Naive thymus-derived CD4-positive, alpha-beta T cell (primary cell): ENCODE results near the gene CLSTN2. TPM values are rescaled to one million over a fixed set of nuclear protein-coding genes. Genes with fewer than 3 reads are reported as not detected.

Experiments used
- ATAC-seq: fragments of 150-1000 bp; cut with Tn5 transposase; 2 replicates; pipeline ENCODE4 v1.10.0; 2021; ENCODE audit warnings: mild to moderate bottlenecking, moderate library complexity
- CTCF ChIA-PET: fragments of 350-600 bp; sonication (Branson Sonifier 250); formaldehyde crosslinking; loops from one replicate; lab custom pipeline; 2021; ENCODE audit warnings: antibody characterized with exemption; lab: Charles Lee
- POLR2A ChIA-PET: fragments of 350-600 bp; sonication (Branson Sonifier 250); formaldehyde crosslinking; loops from one replicate; lab custom pipeline; 2021; ENCODE audit warnings: antibody characterized with exemption, inconsistent platforms; lab: Charles Lee
- DNase-seq, 9 donors: peaks; one replicate each; pipeline versions ENCODE4 v3.0.0 to v3.0.0-alpha.2; 2020 to 2022; ENCODE audit warnings: mixed read lengths in 1 of 9
- H3K27ac ChIP-seq: one replicate; pipeline ENCODE4 v1.7.0; 2013; ENCODE audit warnings: mild to moderate bottlenecking, low read depth, low read length, moderate library complexity
- H3K27me3 ChIP-seq, 2 donors: one replicate each; pipeline ENCODE4 v1.7.0; 2013; ENCODE audit warnings: low read length in 2 of 2, mild to moderate bottlenecking in 2 of 2, moderate library complexity in 2 of 2; ENCODE audit not compliant: control insufficient read depth in 2 of 2, insufficient read depth in 2 of 2
- H3K36me3 ChIP-seq, 3 experiments: 1 replicate in 2 of 3; 2 replicates in 1 of 3; pipeline ENCODE4 v1.7.0; 2013; ENCODE audit warnings: low read length in 3 of 3, mild to moderate bottlenecking in 3 of 3, moderate library complexity in 1 of 3; ENCODE audit not compliant: insufficient read depth in 3 of 3, control insufficient read depth in 2 of 3
- H3K4me1 ChIP-seq, 2 donors: one replicate each; pipeline ENCODE4 v1.7.0; 2013; ENCODE audit warnings: low read length in 2 of 2, mild to moderate bottlenecking in 2 of 2, moderate library complexity in 1 of 2; ENCODE audit not compliant: control insufficient read depth in 2 of 2, insufficient read depth in 2 of 2
- H3K4me3 ChIP-seq: 2 replicates; pipeline ENCODE4 v1.7.0; 2013; ENCODE audit warnings: mild to moderate bottlenecking, low read length
- H3K9me3 ChIP-seq, 3 experiments: 1 replicate in 2 of 3; 2 replicates in 1 of 3; pipeline ENCODE4 v1.7.0; 2013; ENCODE audit warnings: low read length in 3 of 3; ENCODE audit not compliant: control insufficient read depth in 2 of 3
- H3K27ac Mint-ChIP-seq, 9 donors: one replicate each; pipeline ENCODE4 v1.8.0; 2020 to 2022; ENCODE audit warnings: mixed read lengths in 9 of 9, mild to moderate bottlenecking in 8 of 9, moderate library complexity in 5 of 9, inconsistent platforms in 2 of 9
- H3K27me3 Mint-ChIP-seq, 5 donors: one replicate each; pipeline ENCODE4 v1.8.0; 2021 to 2022; ENCODE audit warnings: mixed read lengths in 5 of 5, mild to moderate bottlenecking in 1 of 5
- H3K36me3 Mint-ChIP-seq, 5 donors: one replicate each; pipeline ENCODE4 v1.8.0; 2020 to 2022; ENCODE audit warnings: mixed read lengths in 5 of 5, mild to moderate bottlenecking in 3 of 5, inconsistent platforms in 1 of 5
- H3K4me1 Mint-ChIP-seq, 7 donors: one replicate each; pipeline ENCODE4 v1.8.0; 2020 to 2022; ENCODE audit warnings: mixed read lengths in 7 of 7, mild to moderate bottlenecking in 3 of 7, inconsistent platforms in 1 of 7
- H3K4me3 Mint-ChIP-seq, 10 donors: one replicate each; pipeline ENCODE4 v1.8.0; 2020 to 2022; ENCODE audit warnings: mild to moderate bottlenecking in 10 of 10, mixed read lengths in 10 of 10, moderate library complexity in 6 of 10, inconsistent platforms in 2 of 10
- H3K9me3 Mint-ChIP-seq, 11 donors: one replicate each; pipeline ENCODE4 v1.8.0; 2020 to 2022; ENCODE audit warnings: mixed read lengths in 11 of 11, mild to moderate bottlenecking in 4 of 11, inconsistent platforms in 1 of 11, moderate library complexity in 1 of 11
- intact Hi-C, 2 donors: fragments of 100-400 bp; cut with micrococcal nuclease; formaldehyde crosslinking; loops; one replicate each; pipeline ENCODE4 v1.15.1; 2023
- polyA plus RNA-seq, 2 donors: library from polyadenylated mRNA; unstranded; fragments of 300-500 nt; fragmentation: Illumina TruSeq; gene quantifications; one replicate each; pipeline ENCODE4 v1.2.3, GENCODE V29; 2021
- total RNA-seq, 6 experiments: library from RNA in 5 of 6; stranded (reverse) in 5 of 6; gene quantifications; 1 replicate in 5 of 6; 2 replicates in 1 of 6; pipeline ENCODE4 v1.2.3 and lab custom pipeline; 2021 to 2026

Gene CLSTN2
- total and polyA plus RNA-seq, 7 experiments from 2014 or later, result 0.02 TPM; not detected in 6

DNA sequence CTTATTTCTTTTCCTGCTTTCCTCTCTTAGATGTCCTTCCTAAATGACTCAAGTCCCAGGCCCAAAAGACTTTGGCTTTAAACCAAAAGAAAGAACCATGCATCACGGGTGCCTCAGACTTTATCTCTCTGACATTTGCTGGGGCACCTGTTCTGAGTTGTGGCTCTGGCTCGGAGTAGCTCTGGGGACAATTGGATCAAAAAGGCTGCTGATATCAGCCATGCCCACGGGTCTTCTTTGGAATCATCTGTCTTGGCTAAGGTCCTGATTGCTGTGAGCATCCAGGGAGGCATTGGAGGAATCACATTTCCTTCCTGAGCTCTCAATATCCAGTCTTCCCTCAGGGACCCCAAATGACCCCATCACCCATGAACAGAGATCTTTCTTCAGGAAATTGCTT is 59.9 kb downstream of the CLSTN2 start:
- no peaks in the 10 kb centered on the region for H3K9me3 ChIP-seq
- DNase-seq (no peak), ATAC-seq (no peak)
- no peaks in the 10 kb centered on the region for H3K4me1 ChIP-seq
- intact Hi-C loops, result no loop called here
- H3K4me3 ChIP-seq, result no peak overlapping the region
- H3K4me1 Mint-ChIP-seq, result peaks cover 0 to 2% (median 0%) of the 10 kb centered on the region in 7 donors
- CTCF ChIA-PET, result no interaction called here
- H3K27ac Mint-ChIP-seq, result no peak overlapping the region
- POLR2A ChIA-PET, result no interaction called here
- H3K4me3 Mint-ChIP-seq, result no peak overlapping the region
- H3K27ac ChIP-seq, result no peak overlapping the region
- no peaks in the 10 kb centered on the region for H3K27me3 ChIP-seq
- no peaks in the 10 kb centered on the region for H3K36me3 ChIP-seq
- H3K36me3 Mint-ChIP-seq, result no peaks in the 10 kb centered on the region
- H3K9me3 Mint-ChIP-seq, result peaks cover 0 to 6% (median 0%) of the 10 kb centered on the region in 11 donors
- peaks cover 0 to 17% (median 6%) of the 10 kb centered on the region in 5 donors for H3K27me3 Mint-ChIP-seq

DNA sequence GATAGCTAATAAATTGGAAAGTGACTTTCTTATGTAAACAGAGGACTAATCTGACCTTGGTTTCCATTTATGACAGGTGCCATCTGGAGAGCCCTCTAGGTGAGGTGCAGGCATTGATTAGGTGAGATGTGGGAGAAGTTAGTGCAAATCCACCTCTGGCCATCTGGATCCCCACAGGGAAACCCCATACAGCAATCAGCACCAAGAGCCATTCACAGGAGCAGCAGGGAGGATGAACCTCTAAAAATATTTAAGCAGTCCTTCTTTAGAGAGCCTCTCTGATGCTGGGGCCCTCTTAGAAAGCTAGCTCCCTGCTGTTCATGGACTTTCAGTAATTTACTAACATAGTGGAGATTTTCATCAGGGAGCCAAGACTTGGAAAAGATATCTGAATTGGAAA is 69.3 kb downstream of the CLSTN2 start:
- POLR2A ChIA-PET, result no interaction called here

DNA sequence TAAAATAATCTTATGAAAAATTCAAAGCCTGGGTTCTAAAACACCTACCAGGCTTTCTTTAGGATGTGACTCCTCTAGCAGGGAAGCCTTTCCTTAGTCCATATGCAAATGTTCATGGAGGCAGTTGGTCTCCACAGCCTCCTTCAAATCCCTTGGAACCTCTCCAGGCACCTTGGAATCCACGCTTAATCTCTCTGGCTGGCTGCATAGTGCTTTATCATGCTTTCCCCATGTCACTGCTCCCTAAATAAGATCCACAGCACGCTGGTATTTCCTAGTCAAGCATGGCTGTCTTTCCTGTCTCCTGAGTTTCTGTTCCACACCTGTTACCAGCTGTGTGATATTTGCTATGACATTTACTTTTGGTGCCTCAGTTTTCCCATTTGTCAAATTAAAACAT is 71.3 kb downstream of the CLSTN2 start:
- no peak overlapping the region for H3K27ac ChIP-seq
- Mint-ChIP-seq H3K9me3 (peaks cover 0 to 6% (median 0%) of the 10 kb centered on the region in 11 donors), H3K27me3 (peaks cover 2 to 19% (median 11%) of the 10 kb centered on the region in 5 donors), H3K4me1 (no peaks in the 10 kb centered on the region), H3K27ac (no peak overlapping the region), H3K36me3 (no peaks in the 10 kb centered on the region), H3K4me3 (no peak overlapping the region)
- H3K4me3 ChIP-seq, result no peak overlapping the region
- no peaks in the 10 kb centered on the region for H3K27me3 ChIP-seq
- ATAC-seq, result no peak
- no peaks in the 10 kb centered on the region for H3K36me3 ChIP-seq
- H3K4me1 ChIP-seq, result no peaks in the 10 kb centered on the region
- DNase-seq, result no peak
- ChIA-PET POLR2A (no interaction called here), CTCF (no interaction called here)
- H3K9me3 ChIP-seq, result no peaks in the 10 kb centered on the region
- intact Hi-C loops, result no loop called here

More for the DNA sequence above, 69.3 kb downstream of the CLSTN2 start:
- Mint-ChIP-seq H3K4me1 (no peaks in the 10 kb centered on the region), H3K9me3 (peaks cover 0 to 6% (median 0%) of the 10 kb centered on the region in 11 donors), H3K27me3 (peaks cover 2 to 23% (median 14%) of the 10 kb centered on the region in 5 donors), H3K4me3 (no peak overlapping the region), H3K27ac (no peak overlapping the region), H3K36me3 (no peaks in the 10 kb centered on the region)
- intact Hi-C loops, result no loop called here
- Histone ChIP-seq H3K9me3 (no peaks in the 10 kb centered on the region), H3K4me3 (no peak overlapping the region), H3K4me1 (no peaks in the 10 kb centered on the region), H3K27ac (no peak overlapping the region), H3K27me3 (no peaks in the 10 kb centered on the region), H3K36me3 (no peaks in the 10 kb centered on the region)
- DNase-seq (no peak), ATAC-seq (no peak)
- CTCF ChIA-PET, result no interaction called here

DNA sequence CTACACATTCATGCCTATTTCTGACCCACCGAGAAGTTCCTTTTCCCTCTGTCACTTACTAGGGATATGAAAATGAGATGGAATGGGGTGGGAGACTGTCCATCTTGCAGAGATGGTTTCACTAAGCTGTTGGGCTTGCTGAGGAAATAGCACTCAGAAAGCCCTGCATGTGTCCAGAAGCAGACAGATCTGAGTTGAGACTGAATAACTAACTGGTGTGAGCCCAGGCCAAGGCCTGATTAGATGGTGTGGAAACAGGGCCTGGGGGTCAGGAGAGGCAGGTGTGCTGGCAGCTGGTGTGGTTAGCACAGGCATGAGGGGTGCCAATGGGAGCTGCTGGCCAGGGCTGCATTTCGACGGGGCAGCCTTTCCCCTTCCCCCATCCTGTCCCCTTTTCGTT is 72.1 kb downstream of the CLSTN2 start:
- ChIA-PET CTCF (no interaction called here), POLR2A (no interaction called here)
- ATAC-seq (no peak), DNase-seq (no peak)
- Histone ChIP-seq H3K4me1 (no peaks in the 10 kb centered on the region), H3K27ac (no peak overlapping the region), H3K4me3 (no peak overlapping the region), H3K27me3 (no peaks in the 10 kb centered on the region), H3K9me3 (no peaks in the 10 kb centered on the region), H3K36me3 (no peaks in the 10 kb centered on the region)
- Mint-ChIP-seq H3K36me3 (no peaks in the 10 kb centered on the region), H3K9me3 (peaks cover 0 to 6% (median 0%) of the 10 kb centered on the region in 11 donors), H3K27ac (no peak overlapping the region), H3K27me3 (peaks cover 2 to 23% (median 8%) of the 10 kb centered on the region in 5 donors), H3K4me3 (no peak overlapping the region), H3K4me1 (no peaks in the 10 kb centered on the region)
- intact Hi-C loops, result no loop called here

DNA sequence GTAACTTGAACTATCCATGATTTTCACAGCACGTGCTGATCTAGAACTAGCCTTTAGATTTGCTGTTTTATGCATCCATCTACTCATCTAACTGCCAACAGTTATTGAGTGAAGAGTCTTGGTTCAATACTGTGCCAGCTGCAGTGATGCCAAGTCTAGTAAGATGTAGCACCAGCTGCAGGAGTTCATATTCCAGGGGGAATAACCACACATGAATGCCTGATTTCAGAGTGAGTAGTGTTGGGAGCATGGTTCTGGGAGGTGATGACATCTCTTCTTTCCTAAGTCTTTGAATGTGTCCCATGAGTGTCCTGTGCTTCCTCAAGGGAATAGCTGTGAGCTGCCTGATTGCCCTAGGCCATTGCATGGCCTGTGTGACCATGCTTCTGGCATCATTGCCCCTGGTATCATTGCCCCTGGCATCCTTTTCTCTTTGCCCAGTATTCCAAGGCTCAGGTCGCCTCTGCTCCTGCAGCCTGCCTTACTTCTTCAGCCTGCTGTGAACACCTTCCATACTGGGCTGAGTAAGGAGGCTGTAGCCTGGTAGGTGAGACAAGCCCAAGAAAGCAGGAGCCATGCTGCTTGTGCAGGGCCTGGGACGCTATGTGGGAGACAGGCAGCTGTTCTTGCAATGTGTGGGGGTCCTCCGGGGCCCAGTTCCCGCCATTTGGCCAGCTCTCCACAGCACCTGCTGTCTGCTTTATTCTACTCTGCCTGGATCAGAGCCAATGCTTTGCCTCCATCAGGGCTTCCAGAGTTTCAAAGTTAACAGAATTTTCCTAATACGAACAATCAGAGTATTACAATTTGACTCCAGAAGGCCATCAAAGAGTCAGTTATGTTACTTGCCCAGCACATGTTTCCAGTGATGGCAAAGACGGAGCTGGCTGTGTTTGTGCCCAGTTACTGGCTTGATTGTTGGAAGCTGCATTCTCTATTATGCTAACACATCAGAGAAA is 73.2 kb downstream of the CLSTN2 start:
- Mint-ChIP-seq H3K4me3 (no peak overlapping the region), H3K36me3 (no peaks in the 10 kb centered on the region), H3K4me1 (no peaks in the 10 kb centered on the region), H3K27ac (no peak overlapping the region), H3K9me3 (peaks cover 0 to 6% (median 0%) of the 10 kb centered on the region in 11 donors), H3K27me3 (peaks cover 2 to 24% (median 13%) of the 10 kb centered on the region in 5 donors)
- ChIA-PET CTCF (no interaction called here), POLR2A (no interaction called here)
- ATAC-seq, result no peak
- DNase-seq, result no peak
- Histone ChIP-seq H3K4me1 (no peaks in the 10 kb centered on the region), H3K27ac (no peak overlapping the region), H3K27me3 (no peaks in the 10 kb centered on the region), H3K4me3 (no peak overlapping the region), H3K9me3 (no peaks in the 10 kb centered on the region), H3K36me3 (no peaks in the 10 kb centered on the region)
- intact Hi-C loops, result no loop called here

DNA sequence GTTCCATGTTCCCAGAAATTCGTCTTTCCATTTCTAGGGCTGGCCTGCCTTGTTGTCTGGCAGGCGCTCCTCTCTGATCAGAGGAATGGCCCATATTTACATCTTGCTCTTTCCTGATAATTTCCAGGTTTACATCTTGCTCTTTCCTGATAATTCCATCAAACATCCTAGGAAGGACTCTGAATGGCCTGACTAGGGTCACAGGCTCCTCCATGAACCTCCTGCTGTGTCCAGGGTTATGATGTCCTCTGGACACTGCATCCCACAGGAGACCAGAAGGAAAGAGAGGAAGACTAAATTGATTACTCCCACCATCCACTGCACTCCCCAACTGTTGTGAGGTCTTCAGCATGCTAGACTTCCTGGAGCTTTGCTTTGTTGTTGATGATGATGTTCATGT is 75.4 kb downstream of the CLSTN2 start:
- Histone ChIP-seq H3K36me3 (no peaks in the 10 kb centered on the region), H3K4me3 (no peak overlapping the region), H3K27ac (no peak overlapping the region), H3K9me3 (no peaks in the 10 kb centered on the region), H3K4me1 (no peaks in the 10 kb centered on the region), H3K27me3 (no peaks in the 10 kb centered on the region)
- ATAC-seq (no peak), DNase-seq (no peak)
- Mint-ChIP-seq H3K36me3 (no peaks in the 10 kb centered on the region), H3K27me3 (peaks cover 0 to 21% (median 10%) of the 10 kb centered on the region in 5 donors), H3K27ac (no peak overlapping the region), H3K9me3 (peaks cover 0 to 6% (median 0%) of the 10 kb centered on the region in 11 donors), H3K4me1 (no peaks in the 10 kb centered on the region), H3K4me3 (no peak overlapping the region)
- intact Hi-C loops, result no loop called here
- ChIA-PET POLR2A (no interaction called here), CTCF (no interaction called here)

DNA sequence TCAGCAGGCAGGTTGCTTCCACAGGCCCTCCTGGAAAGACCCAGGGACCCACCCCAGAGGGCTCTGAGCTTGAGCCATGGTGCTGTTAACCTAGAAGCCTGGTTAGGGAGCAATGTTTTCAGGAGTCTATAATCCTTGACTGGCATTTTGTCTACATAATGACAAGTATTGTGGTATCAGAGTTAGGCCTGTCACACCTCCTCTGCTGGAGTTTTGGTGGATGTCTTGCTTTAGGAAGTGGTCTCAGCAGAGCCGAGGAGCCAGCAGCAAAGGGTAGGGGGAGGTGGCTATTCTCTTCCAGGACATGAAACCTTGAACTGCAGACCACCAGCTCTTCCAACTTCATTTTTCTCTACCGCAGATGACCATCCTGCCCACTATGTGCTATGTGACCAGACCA is 76.1 kb downstream of the CLSTN2 start:
- CTCF ChIA-PET, result no interaction called here
- no peaks in the 10 kb centered on the region for H3K36me3 Mint-ChIP-seq

More for the DNA sequence above, 76.1 kb downstream of the CLSTN2 start:
- no peak for ATAC-seq
- Mint-ChIP-seq H3K4me1 (no peaks in the 10 kb centered on the region), H3K4me3 (no peak overlapping the region), H3K27ac (no peak overlapping the region), H3K27me3 (peaks cover 0 to 18% (median 5%) of the 10 kb centered on the region in 5 donors), H3K9me3 (peaks cover 0 to 6% (median 0%) of the 10 kb centered on the region in 11 donors)
- Histone ChIP-seq H3K36me3 (no peaks in the 10 kb centered on the region), H3K4me3 (no peak overlapping the region), H3K27me3 (no peaks in the 10 kb centered on the region), H3K9me3 (no peaks in the 10 kb centered on the region), H3K27ac (no peak overlapping the region), H3K4me1 (no peaks in the 10 kb centered on the region)
- intact Hi-C loops, result no loop called here
- POLR2A ChIA-PET, result no interaction called here
- no peak for DNase-seq
